ENCODE data around the gene ERFE. TPM values are rescaled to one million over a fixed set of nuclear protein-coding genes. Genes with fewer than 3 reads are reported as not detected.

ERFE gene
- total RNA-seq, 2 donors from 2014 or later, result 0.33 to 1.5 TPM

- Histone ChIP-seq H3K9me3 (no peaks in the 10 kb centered on the region), H3K27ac (no peak overlapping the region), H3K4me1 (peaks cover 0 to 22% of the 10 kb centered on the region in 2 donors), H3K4me3 (no peak overlapping the region), H3K36me3 (peaks cover 16% of the 10 kb centered on the region), H3K27me3 (peaks cover 0 to 5% of the 10 kb centered on the region in 2 donors)
- TF ChIP-seq CTCF (IDR thresholded peaks at IDR 0.05), result no peak
- no peak for DNase-seq (ENCODE audit: low spot score)
These were observed 6.1 kb downstream of the ERFE start for GRCh38 chr2:238164906-238165287.

- no peaks in the 10 kb centered on the region for H3K9me3 ChIP-seq
- H3K27me3 ChIP-seq, result peaks cover 0 to 5% of the 10 kb centered on the region in 2 donors
- TF ChIP-seq CTCF (IDR thresholded peaks at IDR 0.05), result no peak
- H3K4me3 ChIP-seq, result no peak overlapping the region
- H3K36me3 ChIP-seq, result peaks cover 20% of the 10 kb centered on the region
- no peak overlapping the region for H3K27ac ChIP-seq
- no peak for DNase-seq (ENCODE audit: low spot score)
- peaks cover 0 to 27% of the 10 kb centered on the region in 2 donors for H3K4me1 ChIP-seq
These were observed 6.6 kb downstream of the ERFE start for GRCh38 chr2:238165288-238165921.

GRCh38 chr2:238166391-238167343, 7.9 kb downstream of the ERFE start:
- Histone ChIP-seq H3K4me3 (no peak overlapping the region), H3K27me3 (peaks cover 0 to 5% of the 10 kb centered on the region in 2 donors), H3K27ac (no peak overlapping the region), H3K36me3 (peaks cover 29% of the 10 kb centered on the region), H3K4me1 (peaks cover 0 to 31% of the 10 kb centered on the region in 2 donors), H3K9me3 (no peaks in the 10 kb centered on the region)
- DNase-seq (ENCODE audit: low spot score), result no peak
- no peak for TF ChIP-seq CTCF (IDR thresholded peaks at IDR 0.05)

- H3K4me3 ChIP-seq, result no peak overlapping the region
- H3K27me3 ChIP-seq, result peaks cover 0 to 5% of the 10 kb centered on the region in 2 donors
- peaks cover 0 to 31% of the 10 kb centered on the region in 2 donors for H3K4me1 ChIP-seq
- no peak for DNase-seq (ENCODE audit: low spot score)
- no peak overlapping the region for H3K27ac ChIP-seq
- peaks cover 36% of the 10 kb centered on the region for H3K36me3 ChIP-seq
- no peaks in the 10 kb centered on the region for H3K9me3 ChIP-seq
- TF ChIP-seq CTCF (IDR thresholded peaks at IDR 0.05), result no peak
These were observed 8.6 kb downstream of the ERFE start for GRCh38 chr2:238167344-238167715.

- Histone ChIP-seq H3K27ac (no peak overlapping the region), H3K4me3 (no peak overlapping the region), H3K9me3 (no peaks in the 10 kb centered on the region), H3K27me3 (peaks cover 0 to 5% of the 10 kb centered on the region in 2 donors), H3K4me1 (peaks cover 0 to 31% of the 10 kb centered on the region in 2 donors), H3K36me3 (peaks cover 40% of the 10 kb centered on the region)
- TF ChIP-seq CTCF (IDR thresholded peaks at IDR 0.05), result no peak
- DNase-seq (ENCODE audit: low spot score), result no peak
These were observed 9.0 kb downstream of the ERFE start for GRCh38 chr2:238167761-238168160.

Data from right atrium auricular region (tissue), 2 donors.